Fibroblast of mammary gland (primary cell): ENCODE results near the gene KCNQ1.

Experiments
- DNase-seq: peaks from one replicate; pipeline ENCODE4 v3.0.0-alpha.2; 2010; ENCODE audit warnings: low read depth
- H3K4me3 ChIP-seq: 2 replicates; pipeline ENCODE4 v1.5.1; 2011; ENCODE audit warnings: low read depth, mild to moderate bottlenecking, low read length, moderate library complexity; ENCODE audit not compliant: control insufficient read depth
- CTCF ChIP-seq: conservative IDR thresholded peaks from 2 replicates; pipeline ENCODE4 v1.5.1; 2011; ENCODE audit warnings: low read depth, low read length, inconsistent platforms; ENCODE audit not compliant: control insufficient read depth, insufficient read depth

KCNQ1 gene

DNA sequence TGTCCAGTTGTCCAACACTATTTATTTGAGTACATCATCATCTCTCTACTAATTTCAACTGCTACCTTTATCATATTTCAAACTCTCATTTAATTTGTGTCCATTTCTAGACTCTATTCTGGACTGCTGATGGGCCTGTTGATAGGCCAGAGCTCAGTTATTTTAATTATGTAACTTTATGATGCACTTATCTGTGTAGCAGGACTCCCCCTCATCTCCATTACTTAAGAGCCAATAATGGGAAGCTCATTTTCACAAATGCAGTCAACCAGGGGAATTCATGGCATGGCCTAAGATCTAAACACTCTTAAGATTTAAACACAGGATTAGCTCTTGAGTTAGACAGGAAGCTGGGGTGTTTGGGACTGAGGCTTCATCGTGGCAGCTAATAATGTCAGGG, 233.6 kb downstream of the KCNQ1 start:
- TF ChIP-seq CTCF: no peak
- no peak overlapping the region for H3K4me3 ChIP-seq
- DNase-seq: no peak

GRCh38 chr11:2679011-2679676, 234.3 kb downstream of the KCNQ1 start:
- no peak for TF ChIP-seq CTCF
- no peak overlapping the region for H3K4me3 ChIP-seq
- DNase-seq: no peak

DNA sequence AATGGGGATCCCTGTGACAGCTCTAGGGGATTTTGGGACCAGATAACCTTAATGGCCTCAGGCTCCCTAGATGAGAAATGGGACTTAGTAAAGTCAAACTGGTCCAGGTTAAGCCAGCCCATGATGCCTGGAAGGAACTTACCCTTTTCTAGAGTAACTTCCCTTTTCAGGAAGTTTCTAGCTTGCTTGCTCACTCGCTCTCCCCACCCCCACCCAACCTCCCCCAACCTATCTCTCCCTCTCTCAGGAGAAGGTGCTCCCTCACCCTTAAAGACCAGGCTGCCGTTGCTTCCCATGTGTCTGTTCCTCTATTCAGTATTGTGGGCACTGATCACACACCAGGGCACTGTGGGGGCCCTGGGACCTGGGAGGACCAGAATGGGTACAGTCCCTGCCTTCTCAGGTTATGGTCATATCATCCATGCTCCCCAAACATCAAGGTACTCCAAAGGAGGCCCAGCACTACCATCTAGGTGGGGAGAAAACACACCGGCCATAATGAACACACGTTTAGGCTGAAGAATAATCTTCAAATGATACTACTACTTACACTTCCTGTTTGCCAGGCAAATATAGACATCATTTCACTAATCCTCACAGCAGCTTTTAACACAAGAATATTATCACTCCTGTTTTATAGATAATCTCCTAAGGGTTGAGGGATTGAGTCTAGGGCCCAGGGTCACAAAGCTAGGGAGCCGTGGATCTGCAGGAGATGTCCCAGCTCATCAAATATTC, 236.8 kb downstream of the KCNQ1 start:
- DNase-seq: no peak
- no peak overlapping the region for H3K4me3 ChIP-seq
- TF ChIP-seq CTCF: no peak

DNA sequence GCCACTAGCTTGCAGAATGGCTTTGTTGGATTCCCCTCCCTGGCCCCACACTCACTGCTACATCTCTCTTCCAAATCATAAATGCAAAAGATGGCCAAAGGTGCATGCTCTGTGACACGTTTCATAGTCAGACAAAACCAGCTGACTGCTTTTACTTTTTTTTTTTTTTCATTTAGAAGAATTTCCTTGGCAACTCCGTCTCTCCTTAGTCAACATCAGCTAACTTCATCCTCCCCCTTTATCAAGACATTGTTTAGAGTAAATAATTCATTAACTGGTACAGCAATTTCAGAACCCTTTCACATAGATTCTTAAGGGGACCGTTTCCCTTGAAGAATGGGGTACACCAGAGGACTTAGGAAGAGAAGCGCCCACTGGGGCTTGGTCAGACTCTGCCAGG, 239.0 kb downstream of the KCNQ1 start:
- DNase-seq: no peak
- TF ChIP-seq CTCF: no peak
- H3K4me3 ChIP-seq: no peak overlapping the region

DNA sequence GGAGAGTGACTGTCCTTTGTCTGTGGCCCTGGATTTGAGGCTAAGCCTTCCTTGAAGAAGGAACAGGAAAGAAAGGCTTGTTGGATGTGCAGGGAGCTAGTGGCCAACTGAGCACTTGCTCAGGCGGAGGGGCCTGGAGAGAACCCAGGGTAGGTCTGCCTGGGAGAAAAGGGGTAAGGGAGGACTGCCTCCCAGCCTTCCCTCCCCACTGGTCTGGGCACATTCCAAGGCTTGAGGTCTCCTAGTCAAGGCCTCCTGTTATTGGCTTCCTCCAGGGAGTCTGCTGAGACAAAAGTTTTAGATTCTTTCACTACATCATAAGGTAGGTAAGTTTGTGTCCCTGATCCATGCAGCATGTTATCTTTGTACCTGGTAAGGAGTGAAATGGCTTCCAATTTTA, 239.8 kb downstream of the KCNQ1 start:
- H3K4me3 ChIP-seq: no peak overlapping the region
- TF ChIP-seq CTCF: no peak
- no peak for DNase-seq

DNA sequence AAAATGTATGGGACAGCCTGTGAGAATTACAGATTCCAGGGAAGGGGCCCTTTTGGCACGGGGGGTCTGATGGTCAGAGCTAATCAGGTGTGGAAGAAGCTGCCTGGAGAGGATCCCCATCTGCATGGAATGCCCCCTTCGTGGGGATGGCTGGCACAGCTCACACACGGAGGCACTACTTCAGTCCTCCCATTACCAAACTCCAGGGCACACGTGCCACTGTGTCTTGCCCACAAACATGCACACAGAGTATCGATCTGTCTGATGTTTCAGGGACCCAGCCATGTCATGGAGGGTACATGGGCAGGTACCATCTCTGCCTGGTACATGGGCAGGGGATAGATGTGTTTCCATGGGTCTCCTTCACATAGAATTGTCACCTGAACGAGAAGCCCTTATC, 240.2 kb downstream of the KCNQ1 start:
- no peak overlapping the region for H3K4me3 ChIP-seq
- no peak for DNase-seq
- no peak for TF ChIP-seq CTCF
